ENCODE results near the gene OSTF1. TPM values are rescaled to one million over a fixed set of nuclear protein-coding genes. Genes with fewer than 3 reads are reported as not detected.
A peak's percentile ranks its signal among the peaks of the same experiment; 100 is the strongest.

The OSTF1 gene
- total RNA-seq, 1 donor from 2014 or later, result 77.8 TPM

- intact Hi-C loops (cut with DNase I), result no loop called here
- Histone ChIP-seq H3K27ac (no peak overlapping the region), H3K4me1 (peaks cover 47% of the 10 kb centered on the region), H3K9me3 (no peaks in the 10 kb centered on the region), H3K36me3 (peaks cover 6% of the 10 kb centered on the region), H3K4me3 (no peak overlapping the region), H3K27me3 (no peaks in the 10 kb centered on the region)
- ATAC-seq (no peak), DNase-seq (no peak)
- TF ChIP-seq CTCF (IDR thresholded peaks at IDR 0.05), result no peak
Observed at GRCh38 chr9:75104607-75105006, 16.3 kb downstream of the OSTF1 start.

GRCh38 chr9:75105019-75105540 is 16.8 kb downstream of the OSTF1 start:
- H3K36me3 ChIP-seq, result peaks cover 6% of the 10 kb centered on the region
- no peak for TF ChIP-seq CTCF (IDR thresholded peaks at IDR 0.05)
- no peak overlapping the region for H3K4me3 ChIP-seq
- intact Hi-C loops (cut with DNase I), result no loop called here
- DNase-seq (no peak), ATAC-seq (no peak)
- H3K9me3 ChIP-seq, result no peaks in the 10 kb centered on the region
- H3K27me3 ChIP-seq, result no peaks in the 10 kb centered on the region
- H3K27ac ChIP-seq, result no peak overlapping the region
- peaks cover 50% of the 10 kb centered on the region for H3K4me1 ChIP-seq

- ATAC-seq, result no peak
- Histone ChIP-seq H3K27ac (no peak overlapping the region), H3K9me3 (no peaks in the 10 kb centered on the region), H3K4me1 (peaks cover 46% of the 10 kb centered on the region), H3K36me3 (peaks cover 6% of the 10 kb centered on the region), H3K4me3 (no peak overlapping the region), H3K27me3 (no peaks in the 10 kb centered on the region)
- intact Hi-C loops (cut with DNase I), result no loop called here
- no peak for TF ChIP-seq CTCF (IDR thresholded peaks at IDR 0.05)
- no peak for DNase-seq
Observed at GRCh38 chr9:75105841-75106240, 17.5 kb downstream of the OSTF1 start.

- intact Hi-C loops (cut with DNase I), result no loop called here
- no peaks in the 10 kb centered on the region for H3K27me3 ChIP-seq
- no peak for TF ChIP-seq CTCF (IDR thresholded peaks at IDR 0.05)
- no peak overlapping the region for H3K4me3 ChIP-seq
- H3K27ac ChIP-seq, result peak overlapping the region; percentile 55
- H3K36me3 ChIP-seq, result peaks cover 6% of the 10 kb centered on the region
- ATAC-seq (peak; percentile 55), DNase-seq (no peak)
- H3K4me1 ChIP-seq, result peaks cover 38% of the 10 kb centered on the region
- no peaks in the 10 kb centered on the region for H3K9me3 ChIP-seq
Observed at GRCh38 chr9:75106857-75107256, 18.5 kb downstream of the OSTF1 start.

- no peak for TF ChIP-seq CTCF (IDR thresholded peaks at IDR 0.05)
- ATAC-seq (peak; percentile 63), DNase-seq (no peak)
- intact Hi-C loops (cut with DNase I), result no loop called here
- Histone ChIP-seq H3K4me1 (peaks cover 42% of the 10 kb centered on the region), H3K27me3 (no peaks in the 10 kb centered on the region), H3K9me3 (no peaks in the 10 kb centered on the region), H3K36me3 (no peaks in the 10 kb centered on the region), H3K27ac (no peak overlapping the region), H3K4me3 (no peak overlapping the region)
Observed at GRCh38 chr9:75108571-75108970, 20.3 kb downstream of the OSTF1 start.
